GM18526 (cell line): ENCODE measurements around the gene OXTR.

Source experiments
- POLR2A ChIP-seq: IDR thresholded peaks from 3 replicates; pipeline ENCODE4 v1.6.1; 2011; ENCODE audit not compliant: insufficient read length; ENCODE audit errors: extremely low read depth

OXTR gene

GRCh38 chr3:8776406-8776805 lies 7.0 kb upstream of the OXTR start:
- no peak for TF ChIP-seq POLR2A

DNA sequence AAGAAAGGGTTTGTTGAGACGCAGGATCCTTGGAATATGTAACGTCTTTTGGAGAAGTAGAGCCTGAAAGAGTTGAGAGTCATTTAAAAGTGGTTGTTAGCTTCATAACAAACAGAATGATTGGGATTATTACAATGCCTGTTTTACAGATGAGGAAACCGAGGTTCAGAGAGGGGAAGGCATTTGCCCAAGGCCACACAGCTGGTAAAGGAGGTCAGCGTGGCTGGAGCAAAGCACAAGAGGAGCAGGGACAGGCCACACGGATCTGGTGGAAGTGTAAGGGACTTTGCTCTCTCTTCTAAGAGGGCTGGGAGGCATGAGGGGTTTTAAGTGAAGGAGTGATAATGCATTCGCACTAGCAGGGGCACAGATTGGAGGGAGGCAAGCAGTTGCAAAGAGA lies 6.2 kb upstream of the OXTR start:
- TF ChIP-seq POLR2A, result no peak

DNA sequence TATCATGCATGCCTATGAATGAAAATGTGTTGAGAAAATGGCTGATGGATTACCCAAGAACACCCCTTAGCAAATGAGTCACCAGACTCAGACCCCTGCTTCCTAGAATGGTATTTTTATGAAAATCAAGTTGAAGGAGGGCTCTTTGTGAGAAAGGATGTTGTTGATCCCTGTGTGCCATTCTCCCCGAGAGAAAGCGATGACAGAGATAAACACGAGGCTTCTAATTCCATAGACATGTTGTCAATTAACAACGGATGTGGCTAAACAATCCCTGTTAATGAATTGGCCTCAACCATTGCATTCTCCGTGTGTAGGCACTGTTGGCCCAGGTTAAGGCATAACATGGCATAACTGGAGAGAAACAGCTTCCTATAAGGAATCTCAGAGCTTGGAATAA lies 5.8 kb upstream of the OXTR start:
- TF ChIP-seq POLR2A, result no peak

DNA sequence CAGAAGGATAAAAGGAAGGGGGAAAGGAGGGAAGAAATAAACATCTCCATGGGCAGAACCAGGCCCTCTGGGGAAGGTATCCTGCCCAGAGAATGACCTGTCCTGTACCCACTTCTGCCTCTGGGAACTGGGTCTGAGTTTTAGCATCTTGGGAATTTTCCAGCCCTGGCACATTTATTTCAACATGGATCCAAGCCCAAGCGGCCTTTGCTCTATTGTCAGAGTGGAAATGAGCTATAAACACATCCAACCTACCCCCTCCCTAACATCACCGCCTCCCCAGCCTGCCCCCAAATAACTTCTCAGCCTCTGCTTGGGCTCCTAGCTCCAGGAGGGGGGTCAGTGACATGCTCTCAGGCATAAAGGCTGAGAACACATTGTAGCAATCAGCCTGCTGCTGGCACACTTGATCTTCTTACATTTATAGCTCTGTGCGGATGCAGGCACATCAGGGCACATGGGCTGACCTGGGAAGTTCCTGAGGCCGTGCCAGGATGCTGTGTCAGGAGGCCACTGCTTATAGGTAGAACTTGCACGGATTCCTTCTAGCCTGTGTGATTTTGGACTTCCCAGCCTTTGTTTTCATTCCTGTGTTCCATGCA lies 4.6 kb upstream of the OXTR start:
- no peak for TF ChIP-seq POLR2A

DNA sequence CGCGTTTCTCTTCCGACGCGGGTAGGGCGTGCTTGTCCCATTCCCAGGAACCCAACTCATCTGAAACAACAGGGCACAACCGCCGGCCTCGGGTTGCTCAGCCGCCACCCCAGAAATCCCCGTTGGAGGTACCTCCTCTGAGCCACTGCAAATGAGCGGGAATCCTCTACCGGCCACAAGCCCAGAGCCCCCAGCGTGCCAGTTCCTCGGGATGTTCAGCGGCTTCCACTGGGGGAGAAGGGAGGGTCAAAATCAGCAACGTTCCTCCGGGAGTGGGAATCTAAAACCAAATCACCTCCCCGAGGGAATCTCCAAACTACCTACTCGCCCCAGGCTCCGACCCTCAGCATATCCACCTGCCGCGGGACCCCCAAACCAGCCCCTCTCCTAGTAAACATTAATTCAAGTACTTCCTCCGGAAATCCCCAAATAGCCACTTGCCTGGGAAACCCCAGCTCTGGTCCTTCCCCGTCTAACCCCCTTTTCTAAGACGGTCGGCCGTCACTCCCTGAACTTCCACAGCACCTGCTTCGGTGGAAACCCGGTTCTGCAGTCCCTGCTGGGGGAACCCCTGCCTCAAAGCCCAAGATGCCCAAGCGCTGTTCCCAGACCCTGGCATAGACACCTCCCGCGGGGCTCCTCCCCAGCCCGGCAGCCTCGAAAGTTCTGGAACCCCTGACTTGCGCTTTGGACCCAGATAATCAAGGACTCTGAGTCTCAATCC lies 887 bp downstream of the OXTR start:
- TF ChIP-seq POLR2A, result peak; percentile 2

DNA sequence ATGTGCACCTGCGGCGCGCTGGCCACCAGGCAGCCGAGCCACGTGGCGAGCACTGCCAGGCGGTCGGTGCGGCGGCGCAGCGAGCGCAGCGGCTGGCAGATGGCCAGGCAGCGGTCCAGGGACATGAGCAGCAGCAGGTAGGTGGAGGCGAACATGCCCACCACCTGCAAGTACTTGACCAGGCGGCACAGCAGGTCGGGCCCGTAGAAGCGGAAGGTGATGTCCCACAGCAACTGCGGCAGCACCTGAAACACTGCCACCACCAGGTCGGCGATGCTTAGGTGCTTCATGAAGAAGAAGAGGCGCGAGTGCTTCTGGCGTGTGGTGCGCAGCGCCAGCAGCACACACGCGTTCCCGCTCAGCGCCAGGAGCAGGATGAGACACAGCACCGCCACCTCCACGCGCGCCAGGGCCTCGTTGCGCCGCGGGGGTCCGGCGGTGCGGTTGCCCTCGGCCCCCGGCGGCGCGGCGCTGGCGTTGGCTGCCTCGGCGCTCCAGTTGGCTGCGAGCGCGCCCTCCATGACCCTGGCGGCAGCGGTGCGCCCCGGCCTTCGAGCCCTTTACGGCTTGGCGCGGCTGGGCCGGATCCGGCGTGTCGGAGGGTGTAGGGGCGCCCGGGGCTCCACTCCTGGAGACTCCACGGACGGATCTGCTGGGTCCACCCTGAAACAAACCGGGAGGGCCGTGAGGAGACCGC lies 1.6 kb downstream of the OXTR start:
- TF ChIP-seq POLR2A, result peak; percentile 15

- TF ChIP-seq POLR2A, result no peak
Observed at GRCh38 chr3:8767256-8767666, 2.2 kb downstream of the OXTR start.

DNA sequence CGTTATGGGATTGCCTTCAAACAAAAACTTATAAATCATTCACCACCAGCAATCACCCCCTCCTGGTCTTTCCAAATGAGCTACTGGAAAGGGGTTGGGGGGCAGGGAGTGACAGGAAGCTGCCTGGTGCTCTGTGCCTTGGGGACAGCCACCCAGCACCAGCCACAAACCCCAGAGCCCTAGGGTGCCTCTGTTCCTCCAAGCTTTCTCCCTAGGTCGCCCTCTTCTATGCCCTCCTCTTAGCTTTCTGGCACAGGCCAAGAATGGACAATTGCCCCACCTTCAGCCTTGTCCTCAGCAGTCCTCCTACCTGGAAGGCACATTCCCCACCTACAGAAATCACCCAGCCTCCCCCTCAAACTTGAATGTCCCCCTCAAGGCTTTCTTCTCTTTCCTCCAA lies 3.3 kb downstream of the OXTR start:
- TF ChIP-seq POLR2A, result no peak

DNA sequence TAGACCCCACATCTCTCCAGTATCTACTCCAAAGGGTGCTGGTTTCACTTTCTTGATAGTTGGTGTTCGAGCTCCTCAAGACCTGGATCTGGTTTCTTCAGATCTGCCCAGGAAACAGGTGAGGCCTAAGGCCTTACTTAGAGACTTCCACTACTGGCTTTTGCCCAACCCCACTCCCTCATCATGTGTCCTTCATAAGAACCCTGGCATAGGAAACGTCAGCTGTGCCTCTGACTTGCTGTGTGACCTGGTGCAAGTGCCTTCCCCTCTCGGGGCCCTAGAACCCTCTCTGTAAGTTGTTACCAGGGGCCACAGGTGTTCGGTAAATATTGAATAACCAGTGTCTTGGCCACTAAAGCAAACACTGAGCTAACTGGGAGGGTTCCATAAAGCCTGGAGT lies 3.9 kb downstream of the OXTR start:
- no peak for TF ChIP-seq POLR2A

GRCh38 chr3:8764528-8764927 lies 4.9 kb downstream of the OXTR start:
- TF ChIP-seq POLR2A, result no peak

DNA sequence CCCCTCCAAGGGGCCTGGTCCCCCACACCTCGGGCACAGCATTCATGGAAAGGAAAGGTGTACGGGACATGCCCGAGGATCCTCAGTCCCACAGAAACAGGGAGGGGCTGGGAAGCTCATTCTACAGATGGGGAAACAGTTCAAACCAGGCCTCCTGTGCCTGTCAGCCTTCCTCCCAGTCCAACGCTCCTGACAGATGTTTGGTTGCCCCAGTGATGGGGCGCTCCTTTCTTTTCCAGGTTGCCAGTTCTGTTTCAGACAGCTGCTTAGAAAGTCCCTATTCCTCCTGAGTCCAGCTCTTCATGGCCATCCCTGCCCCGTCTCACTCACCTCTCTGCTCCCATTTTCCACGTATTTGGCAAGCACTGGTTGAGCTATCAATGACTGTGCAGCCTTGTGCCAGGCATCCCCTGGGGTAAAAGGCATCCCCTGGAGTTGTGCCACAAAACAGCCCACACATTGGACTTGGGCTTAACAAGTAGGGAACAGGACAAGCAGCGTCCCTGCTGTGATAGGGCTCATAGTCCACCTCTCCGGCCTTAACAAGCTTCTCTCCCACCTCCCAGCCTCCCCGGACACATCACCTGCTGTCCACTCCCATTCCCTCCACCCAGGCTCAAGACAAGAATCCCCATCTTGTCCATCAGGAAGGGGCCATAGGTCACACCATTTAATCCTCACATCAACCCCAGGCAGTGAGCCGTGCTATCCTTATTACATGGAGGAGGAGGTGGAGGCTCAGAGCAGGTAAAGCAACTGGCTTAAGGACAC lies 6.6 kb downstream of the OXTR start:
- no peak for TF ChIP-seq POLR2A

GRCh38 chr3:8761866-8762265 lies 7.5 kb downstream of the OXTR start:
- no peak for TF ChIP-seq POLR2A

DNA sequence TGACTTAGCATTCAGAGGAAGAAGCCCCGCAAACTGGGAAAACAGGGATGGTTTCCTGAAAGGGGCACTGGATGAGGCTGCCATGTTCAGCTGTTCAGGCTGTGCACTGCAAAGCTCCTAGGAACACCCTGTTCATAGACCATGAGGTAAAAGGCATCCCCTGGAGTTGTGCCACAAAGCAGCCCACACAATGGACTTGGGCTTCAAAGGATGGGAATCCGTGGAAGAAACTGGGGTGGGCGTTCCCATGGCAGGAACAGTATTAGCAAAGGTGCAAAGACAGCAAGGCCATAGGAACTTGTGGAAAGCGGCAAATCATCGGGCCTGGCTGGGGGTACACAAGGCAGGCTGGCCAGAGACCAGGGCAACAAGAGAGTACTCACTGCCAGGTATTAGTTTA lies 8.9 kb downstream of the OXTR start:
- no peak for TF ChIP-seq POLR2A

GRCh38 chr3:8760091-8760490 lies 9.3 kb downstream of the OXTR start:
- TF ChIP-seq POLR2A, result no peak

DNA sequence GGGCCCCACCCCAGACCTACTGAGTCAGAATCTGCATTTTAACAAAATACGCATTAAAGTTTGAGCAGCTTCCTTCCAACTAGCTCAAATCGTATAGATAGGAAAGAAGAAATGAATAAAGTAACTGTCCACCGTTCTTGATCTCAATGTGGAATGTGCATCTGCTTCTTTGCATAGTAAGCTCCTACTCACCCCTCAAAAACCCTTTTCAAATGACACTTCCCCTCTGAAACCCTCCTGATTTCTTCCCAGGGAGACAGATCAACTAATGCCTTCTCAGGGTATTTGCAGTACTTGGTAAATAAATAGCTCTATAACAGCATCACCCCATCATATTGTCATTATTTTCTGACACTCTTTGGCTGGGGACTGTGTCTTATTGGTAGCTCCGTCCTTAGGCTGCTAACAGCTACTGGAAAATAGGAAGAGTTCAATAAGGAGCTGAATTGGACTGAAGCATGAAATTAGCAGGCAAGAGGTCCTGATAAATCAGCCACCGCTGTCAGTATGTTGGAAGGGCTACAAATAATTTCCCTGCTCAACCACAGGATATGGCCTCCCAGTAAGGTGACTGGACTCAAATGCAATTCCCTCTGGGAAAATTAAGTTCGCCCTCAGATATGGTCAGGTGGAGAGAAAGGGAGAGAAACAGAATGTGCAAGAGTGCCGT lies 10.2 kb downstream of the OXTR start:
- TF ChIP-seq POLR2A, result no peak
